NT2/D1 (cell line): Measurements from ENCODE around the gene SGTA.

Experiments
- SUZ12 ChIP-seq: IDR thresholded peaks from 2 replicates; pipeline ENCODE4 v1.6.1; 2011; ENCODE audit not compliant: insufficient read length, insufficient read depth; ENCODE audit errors: extremely low read depth
- YY1 ChIP-seq: IDR thresholded peaks from 2 replicates; pipeline ENCODE4 v1.6.1; 2011; ENCODE audit not compliant: insufficient read length, insufficient read depth
- ZNF274 ChIP-seq: IDR thresholded peaks from 2 replicates; pipeline ENCODE4 v1.6.1; 2011; ENCODE audit warnings: mild to moderate bottlenecking, low read depth, low read length

GRCh38 chr19:2720777-2721569 is 62.1 kb downstream of the SGTA start, which contains the start of gene DIRAS1:
- no peak for TF ChIP-seq ZNF274
- TF ChIP-seq YY1, result no peak
- no peak for TF ChIP-seq SUZ12
